HepG2 (cell line): ENCODE measurements around the gene SFXN2. TPM values are rescaled to one million over a fixed set of nuclear protein-coding genes. Genes with fewer than 3 reads are reported as not detected.

Experiments used
- ATAC-seq: fragments of 200-7000 bp; cut with Tn5 transposase; 3 replicates; pipeline ENCODE4 v1.9.1; 2020; ENCODE audit warnings: mild to moderate bottlenecking, moderate library complexity
- BruUV-seq: library from RNA; stranded (reverse); fragments of 400-500 nt; replicated peaks from 2 replicates; lab custom pipeline; 2021; lab: Mats Ljungman, UMichigan
- CTCF ChIA-PET: fragments of 300-600 bp; formaldehyde crosslinking; extraction: SDS; loops from one replicate; lab custom pipeline; 2021; ENCODE audit warnings: low total read pairs, inconsistent platforms, low intra/inter-chr PET ratio; lab: Yijun Ruan, JAX
- POLR2A ChIA-PET: fragments of 350-600 bp; sonication (Branson Sonifier 250); formaldehyde crosslinking; loops from one replicate; lab custom pipeline; 2020; ENCODE audit warnings: antibody characterized with exemption, inconsistent platforms; lab: Yijun Ruan, JAX
- DNase-seq: peaks from one replicate; pipeline ENCODE4 v3.0.0-alpha.2; 2015; ENCODE audit warnings: low spot score
- FAIRE-seq: peaks from 3 replicates; lab custom pipeline; 2011; peaks lifted over from hg19 to GRCh38; lab: Jason Lieb, UNC
- H2AFZ ChIP-seq: one replicate; pipeline ENCODE4 v1.6.1; 2011; ENCODE audit warnings: low read length, inconsistent platforms
- H3K27ac ChIP-seq: fragments of 300-600 bp; 3 replicates; pipeline ENCODE4 v1.8.0; 2011; ENCODE audit warnings: mixed run types, mild to moderate bottlenecking, mixed read lengths, low read length, inconsistent platforms; ENCODE audit not compliant: insufficient read depth; ENCODE audit errors: extremely low read length
- H3K27me3 ChIP-seq, 2 experiments: fragments of 200-600 bp in 1 of 2; 2 replicates in 1 of 2; 3 replicates in 1 of 2; pipeline versions ENCODE4 v1.6.0 to v1.8.0; 2011; ENCODE audit warnings: low read length in 2 of 2, mild to moderate bottlenecking in 2 of 2, moderate library complexity in 2 of 2, inconsistent platforms in 1 of 2; ENCODE audit not compliant: insufficient read depth in 2 of 2, control insufficient read depth in 1 of 2
- H3K36me3 ChIP-seq, 2 experiments: fragments of 200-600 bp in 1 of 2; replicated peaks in 1 of 2; 2 replicates in 1 of 2; 3 replicates in 1 of 2; pipeline versions ENCODE4 v1.5.1 to v1.8.0; 2011; ENCODE audit warnings: low read length in 2 of 2, inconsistent platforms in 1 of 2; ENCODE audit not compliant: insufficient read depth in 2 of 2, control insufficient read depth in 1 of 2
- H3K4me1 ChIP-seq: 2 replicates; pipeline ENCODE4 v1.5.1; 2012; ENCODE audit warnings: low read length, inconsistent platforms; ENCODE audit not compliant: insufficient read depth
- H3K4me2 ChIP-seq: 2 replicates; pipeline ENCODE4 v1.6.0; 2011; ENCODE audit warnings: low read depth, low read length, inconsistent platforms
- H3K4me3 ChIP-seq, 3 experiments: fragments of 200-600 bp in 1 of 3; sonication (generic), shearing (Covaris generic) in 1 of 3; replicated peaks in 1 of 3; 2 replicates each; pipeline ENCODE4 v1.5.1; 2011 to 2016; ENCODE audit warnings: low read length in 3 of 3, inconsistent platforms in 2 of 3, low read depth in 2 of 3, mild to moderate bottlenecking in 2 of 3, control low read depth in 1 of 3, mixed read lengths in 1 of 3; ENCODE audit not compliant: insufficient read depth in 1 of 3
- H3K79me2 ChIP-seq: one replicate; pipeline ENCODE4 v1.6.1; 2011; ENCODE audit warnings: low read length, inconsistent platforms; ENCODE audit not compliant: insufficient read depth
- H3K9ac ChIP-seq: 2 replicates; pipeline ENCODE4 v1.6.0; 2011; ENCODE audit warnings: mild to moderate bottlenecking, low read depth, low read length, inconsistent platforms; ENCODE audit not compliant: insufficient read depth
- H3K9me3 ChIP-seq: 2 replicates; pipeline ENCODE4 v1.5.1; 2012; ENCODE audit warnings: mild to moderate bottlenecking, low read length
- H4K20me1 ChIP-seq: 2 replicates; pipeline ENCODE4 v1.6.0; 2011; ENCODE audit warnings: inconsistent platforms, mild to moderate bottlenecking, low read length, moderate library complexity; ENCODE audit not compliant: insufficient read depth
- AKAP8 ChIP-seq: sonication (generic); formaldehyde crosslinking; IDR thresholded peaks from 2 replicates; pipeline ENCODE4 v1.5.1; 2020; ENCODE audit warnings: mild to moderate bottlenecking, missing genetic modification reagents
- BHLHE40 ChIP-seq: IDR thresholded peaks from 2 replicates; pipeline ENCODE4 v1.6.1; 2011; ENCODE audit warnings: low read length, improper control_type of control experiment
- DDIT3 ChIP-seq: sonication (generic); formaldehyde crosslinking; IDR thresholded peaks from 2 replicates; pipeline ENCODE4 v1.4.0; 2020; ENCODE audit warnings: mild to moderate bottlenecking, missing genetic modification reagents
- EP300 ChIP-seq, 3 experiments: sonication (generic) in 1 of 3; formaldehyde crosslinking in 1 of 3; IDR thresholded peaks; 2 replicates each; pipeline versions ENCODE4 v1.5.1 to v1.6.1; 2011 to 2020; ENCODE audit warnings: low read depth in 2 of 3, low read length in 2 of 3, borderline replicate concordance in 1 of 3, improper control_type of control experiment in 1 of 3, mild to moderate bottlenecking in 1 of 3, missing genetic modification reagents in 1 of 3, moderate library complexity in 1 of 3
- ERF ChIP-seq: IDR thresholded peaks from 2 replicates; pipeline ENCODE4 v1.6.1; 2018; ENCODE audit warnings: missing biosample characterization, missing genetic modification reagents
- FOXA1 ChIP-seq, 2 experiments: fragments of 450-650 bp in 1 of 2; sonication (generic) in 1 of 2; formaldehyde crosslinking in 1 of 2; IDR thresholded peaks; 2 replicates each; pipeline versions ENCODE4 v1.4.0 to v1.6.1; 2016 to 2020; ENCODE audit warnings: missing genetic modification reagents in 1 of 2
- IRF2 ChIP-seq: IDR thresholded peaks from 2 replicates; pipeline ENCODE4 v1.6.1; 2018; ENCODE audit warnings: missing genetic modification reagents, missing compliant biosample characterization
- MEIS2 ChIP-seq: sonication (generic); formaldehyde crosslinking; IDR thresholded peaks from 2 replicates; pipeline ENCODE4 v1.9.0; 2021; ENCODE audit warnings: mild to moderate bottlenecking, missing genetic modification reagents
- SMC3 ChIP-seq: IDR thresholded peaks from 2 replicates; pipeline ENCODE4 v1.6.1; 2011; ENCODE audit warnings: low read length, improper control_type of control experiment
- TARDBP ChIP-seq: sonication (generic); formaldehyde crosslinking; IDR thresholded peaks from 2 replicates; pipeline ENCODE4 v1.8.0; 2022; ENCODE audit warnings: mild to moderate bottlenecking, missing genetic modification reagents
- TEAD3 ChIP-seq: optimal IDR thresholded peaks from 2 replicates; pipeline ENCODE3; 2016; ENCODE audit warnings: borderline replicate concordance
- ZFP36L2 ChIP-seq: sonication (generic); formaldehyde crosslinking; IDR thresholded peaks from 2 replicates; pipeline ENCODE4 v1.4.0; 2020; ENCODE audit warnings: missing genetic modification reagents
- ZFP91 ChIP-seq: sonication (generic); formaldehyde crosslinking; IDR thresholded peaks from 2 replicates; pipeline ENCODE4 v1.9.0; 2022; ENCODE audit warnings: missing genetic modification reagents, mild to moderate bottlenecking, borderline replicate concordance
- ZGPAT ChIP-seq: IDR thresholded peaks from 2 replicates; pipeline ENCODE4 v1.6.1; 2016; ENCODE audit warnings: mild to moderate bottlenecking
- ZNF263 ChIP-seq: sonication (generic); formaldehyde crosslinking; IDR thresholded peaks from 2 replicates; pipeline ENCODE4 v1.4.0; 2020; ENCODE audit warnings: missing genetic modification reagents
- ZNF501 ChIP-seq: sonication (generic); formaldehyde crosslinking; IDR thresholded peaks from 2 replicates; pipeline ENCODE4 v1.5.1; 2020; ENCODE audit warnings: mild to moderate bottlenecking, moderate library complexity, missing genetic modification reagents
- ZNF557 ChIP-seq: sonication (generic); formaldehyde crosslinking; IDR thresholded peaks from 2 replicates; pipeline ENCODE4 v1.4.0; 2020; ENCODE audit warnings: missing genetic modification reagents
- ZNF816 ChIP-seq: sonication (generic); formaldehyde crosslinking; IDR thresholded peaks from 2 replicates; pipeline ENCODE4 v1.8.0; 2022; ENCODE audit warnings: missing genetic modification reagents, mild to moderate bottlenecking, borderline replicate concordance
- WGBS: methylation state at CpG from one replicate; pipeline ENCODE4 v1.1.6; 2017; ENCODE audit warnings: low lambda C conversion rate; 5-methylcytosine and 5-hydroxymethylcytosine counted together
- in situ Hi-C: cut with HindIII; loops from 2 replicates; pipeline ENCODE4 v1.10.0; 2017; ENCODE audit warnings: low pct_unique_long_range_greater_than_20kb; ENCODE audit not compliant: extremely low pct_ligation_motif_present
- intact Hi-C: fragments of 100-400 bp; cut with micrococcal nuclease; formaldehyde crosslinking; loops from one replicate; pipeline ENCODE4 v1.10.0; 2022; ENCODE audit not compliant: unreplicated experiment
- polyA plus RNA-seq, 8 experiments: library from polyadenylated mRNA; depleted of rRNA in 3 of 8; stranded (reverse) in 7 of 8; unstranded in 1 of 8; fragments of >200 nt; fragmentation: Illumina TruSeq in 4 of 8; extraction: Trizol in 4 of 8; gene quantifications; 2 replicates each; pipeline versions ENCODE4 v1.2.1 to v1.2.3, GENCODE V29; 2011 to 2016; ENCODE audit warnings: low read depth in 4 of 8, missing spikeins in 1 of 8, mixed read lengths in 1 of 8; ENCODE audit not compliant: insufficient read depth in 1 of 8
- total RNA-seq, 5 experiments: library from RNA; depleted of rRNA; stranded (reverse); fragments of >200 nt; fragmentation: Illumina TruSeq; extraction: Trizol; gene quantifications; 2 replicates each; pipeline ENCODE4 v1.2.3, GENCODE V29; 2016; ENCODE audit warnings: low read depth in 1 of 5
- TF ChIP-seq, protein P1 (sequence below): IDR thresholded peaks from 2 replicates; pipeline ENCODE4 v1.6.1; 2016; ENCODE audit warnings: mild to moderate bottlenecking, missing biosample characterization, missing genetic modification reagents

SFXN2 gene
- total and polyA plus RNA-seq, 2 of the 13 experiments (the other 11 are each of a cell fraction or from before 2014, with no cell fraction given), result 12.8 to 21.1 TPM

GRCh38 chr10:102729029-102730026 is 14.9 kb downstream of the SFXN2 start:
- intact Hi-C loops (loop anchor here (1.0 to 2.0 kb wide), 2 partner anchors 105 to 172 kb away; no protein-coding TSS in a partner anchor), in situ Hi-C loops (loop anchor here (10.0 to 25.0 kb wide), 2 partner anchors 175 to 333 kb away; no protein-coding TSS in a partner anchor)
- no peak overlapping the region for H2AFZ ChIP-seq
- no peak overlapping the region for H3K9ac ChIP-seq
- CTCF ChIA-PET, result interaction anchor here (0.8 to 1.3 kb wide), 3 partner anchors 50 to 172 kb away, joined by 5 to 9 read pairs (median 5); no protein-coding TSS in a partner anchor
- peaks cover 3% of the 10 kb centered on the region; the same call in 1 of the 2 replicates for H4K20me1 ChIP-seq
- no TSS peak for BruUV-seq
- no peak overlapping the region for H3K27ac ChIP-seq
- no peak overlapping the region for H3K4me3 ChIP-seq
- no peak overlapping the region for H3K4me2 ChIP-seq
- ATAC-seq, result peak; percentile 98
- WGBS, result 76% methylated on average over 24 of the region's 30 CpGs
- H3K9me3 ChIP-seq, result no peaks in the 10 kb centered on the region
- POLR2A ChIA-PET, result no interaction called here
- H3K4me1 ChIP-seq, result no peaks in the 10 kb centered on the region
- peak; percentile 56 for DNase-seq
- H3K36me3 ChIP-seq, result peaks cover 28 to 67% of the 10 kb centered on the region in 2 experiments
- no peaks in the 10 kb centered on the region for H3K27me3 ChIP-seq
- FAIRE-seq, result no peak
- H3K79me2 ChIP-seq, result peaks cover 4% of the 10 kb centered on the region
- TF ChIP-seq AKAP8 (no peak), FOXA1 (IDR thresholded peaks at IDR 0.05) (no peak), FOXA1 (CRISPR knock-in tag; IDR thresholded peaks at IDR 0.05) (peak; percentile 96), BHLHE40 (0 out of 2 replicates have a peak, but pooled peaks have one; percentile 39), ZGPAT (CRISPR knock-in tag) (no peak), ZFP36L2 (CRISPR knock-in tag) (no peak), ERF (CRISPR knock-in tag) (peak; percentile 72; the same call in 1 of the 2 replicates), ZNF263 (0 out of 2 replicates have a peak, but pooled peaks have one; percentile 23), TEAD3 (CRISPR knock-in tag) (peak; percentile 55), ZFP91 (peak; percentile 40; the same call in 1 of the 2 replicates), SMC3 (peak; percentile 80), TARDBP (CRISPR knock-in tag) (peak; percentile 25; the same call in 1 of the 2 replicates), DDIT3 (CRISPR knock-in tag) (no peak), ZNF501 (CRISPR knock-in tag) (0 out of 2 replicates have a peak, but pooled peaks have one; percentile 18), ZNF816 (CRISPR knock-in tag) (no peak), MEIS2 (no peak), EP300 (IDR thresholded peaks at IDR 0.05; ENCODE audit: low read depth in 2 of 2, low read length in 2 of 2) (no peak), EP300 (CRISPR knock-in tag; IDR thresholded peaks at IDR 0.05; ENCODE audit: borderline replicate concordance) (no peak), ZNF557 (no peak), IRF2 (CRISPR knock-in tag) (peak; percentile 48; the same call in 1 of the 2 replicates)
- TF ChIP-seq, protein P1, sequence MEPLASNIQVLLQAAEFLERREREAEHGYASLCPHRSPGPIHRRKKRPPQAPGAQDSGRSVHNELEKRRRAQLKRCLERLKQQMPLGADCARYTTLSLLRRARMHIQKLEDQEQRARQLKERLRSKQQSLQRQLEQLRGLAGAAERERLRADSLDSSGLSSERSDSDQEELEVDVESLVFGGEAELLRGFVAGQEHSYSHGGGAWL (CRISPR knock-in tag), result 0 out of 2 replicates have a peak, but pooled peaks have one; percentile 64
